HepG2 (cell line): ENCODE measurements around the gene CCDC86. TPM values are rescaled to one million over a fixed set of nuclear protein-coding genes. Genes with fewer than 3 reads are reported as not detected.

Source experiments
- ATRX ChIP-seq: sonication (generic); formaldehyde crosslinking; IDR thresholded peaks from 2 replicates; pipeline ENCODE4 v1.4.0; 2020; ENCODE audit warnings: missing genetic modification reagents, borderline replicate concordance
- CBX5 ChIP-seq: sonication (generic); formaldehyde crosslinking; IDR thresholded peaks from 2 replicates; pipeline ENCODE4 v1.4.0; 2020; ENCODE audit warnings: missing genetic modification reagents, borderline replicate concordance
- CSRNP1 ChIP-seq: sonication (generic); formaldehyde crosslinking; IDR thresholded peaks from 2 replicates; pipeline ENCODE4 v1.8.1; 2023; ENCODE audit warnings: mild to moderate bottlenecking, missing genetic modification reagents
- FLYWCH1 ChIP-seq: sonication (generic); formaldehyde crosslinking; IDR thresholded peaks from 2 replicates; pipeline ENCODE4 v1.8.1; 2023; ENCODE audit warnings: mild to moderate bottlenecking, missing genetic modification reagents
- IRF2 ChIP-seq: IDR thresholded peaks from 2 replicates; pipeline ENCODE4 v1.6.1; 2018; ENCODE audit warnings: missing genetic modification reagents, missing compliant biosample characterization
- RBAK ChIP-seq: sonication (generic); formaldehyde crosslinking; IDR thresholded peaks from 2 replicates; pipeline ENCODE4 v1.5.1; 2020; ENCODE audit warnings: mild to moderate bottlenecking, missing genetic modification reagents
- RERE ChIP-seq: IDR thresholded peaks from 2 replicates; pipeline ENCODE4 v1.6.1; 2016; ENCODE audit warnings: low read depth, missing genetic modification reagents, missing compliant biosample characterization
- SMARCE1 ChIP-seq: fragments of 450-650 bp; IDR thresholded peaks from 2 replicates; pipeline ENCODE4 v1.6.1; 2017; ENCODE audit warnings: borderline replicate concordance
- TEAD3 ChIP-seq: optimal IDR thresholded peaks from 2 replicates; pipeline ENCODE3; 2016; ENCODE audit warnings: borderline replicate concordance
- ZNF264 ChIP-seq: sonication (generic); formaldehyde crosslinking; IDR thresholded peaks from 2 replicates; pipeline ENCODE4 v1.4.0; 2020; ENCODE audit warnings: missing genetic modification reagents
- ZNF574 ChIP-seq: sonication (generic); formaldehyde crosslinking; IDR thresholded peaks from 2 replicates; pipeline ENCODE4 v1.4.0; 2020; ENCODE audit warnings: missing genetic modification reagents
- ZNF770 ChIP-seq: sonication (generic); formaldehyde crosslinking; IDR thresholded peaks from 2 replicates; pipeline ENCODE4 v1.5.0; 2020; ENCODE audit warnings: mild to moderate bottlenecking, missing genetic modification reagents
- polyA plus RNA-seq, 8 experiments: library from polyadenylated mRNA; depleted of rRNA in 3 of 8; stranded (reverse) in 7 of 8; unstranded in 1 of 8; fragments of >200 nt; fragmentation: Illumina TruSeq in 4 of 8; extraction: Trizol in 4 of 8; gene quantifications; 2 replicates each; pipeline versions ENCODE4 v1.2.1 to v1.2.3, GENCODE V29; 2011 to 2016; ENCODE audit warnings: low read depth in 4 of 8, missing spikeins in 1 of 8, mixed read lengths in 1 of 8; ENCODE audit not compliant: insufficient read depth in 1 of 8
- total RNA-seq, 5 experiments: library from RNA; depleted of rRNA; stranded (reverse); fragments of >200 nt; fragmentation: Illumina TruSeq; extraction: Trizol; gene quantifications; 2 replicates each; pipeline ENCODE4 v1.2.3, GENCODE V29; 2016; ENCODE audit warnings: low read depth in 1 of 5
- TF ChIP-seq, protein P1 (sequence below): sonication (generic); formaldehyde crosslinking; conservative IDR thresholded peaks from 2 replicates; pipeline ENCODE4 v1.4.0; 2020; ENCODE audit warnings: mild to moderate bottlenecking, missing genetic modification reagents, moderate library complexity

CCDC86 gene
- total and polyA plus RNA-seq, 2 of the 13 experiments (the other 11 are each of a cell fraction or from before 2014, with no cell fraction given): 33.8 to 37.6 TPM

GRCh38 chr11:60880643-60881282 lies 38.9 kb downstream of the CCDC86 start (continued):
- TF ChIP-seq CBX5 (CRISPR knock-in tag) (peak; percentile 87; the same call in 1 of the 2 replicates), ZNF574 (peak; percentile 88), TEAD3 (peak; percentile 92), ZNF770 (CRISPR knock-in tag) (no peak), ATRX (CRISPR knock-in tag) (no peak), RERE (CRISPR knock-in tag) (peak; percentile 99), RBAK (CRISPR knock-in tag) (no peak), IRF2 (CRISPR knock-in tag) (peak; percentile 95), CSRNP1 (CRISPR knock-in tag) (0 out of 2 replicates have a peak, but pooled peaks have one; percentile 37), FLYWCH1 (CRISPR knock-in tag) (no peak), SMARCE1 (no peak), ZNF264 (peak; percentile 92)
- TF ChIP-seq, protein P1, sequence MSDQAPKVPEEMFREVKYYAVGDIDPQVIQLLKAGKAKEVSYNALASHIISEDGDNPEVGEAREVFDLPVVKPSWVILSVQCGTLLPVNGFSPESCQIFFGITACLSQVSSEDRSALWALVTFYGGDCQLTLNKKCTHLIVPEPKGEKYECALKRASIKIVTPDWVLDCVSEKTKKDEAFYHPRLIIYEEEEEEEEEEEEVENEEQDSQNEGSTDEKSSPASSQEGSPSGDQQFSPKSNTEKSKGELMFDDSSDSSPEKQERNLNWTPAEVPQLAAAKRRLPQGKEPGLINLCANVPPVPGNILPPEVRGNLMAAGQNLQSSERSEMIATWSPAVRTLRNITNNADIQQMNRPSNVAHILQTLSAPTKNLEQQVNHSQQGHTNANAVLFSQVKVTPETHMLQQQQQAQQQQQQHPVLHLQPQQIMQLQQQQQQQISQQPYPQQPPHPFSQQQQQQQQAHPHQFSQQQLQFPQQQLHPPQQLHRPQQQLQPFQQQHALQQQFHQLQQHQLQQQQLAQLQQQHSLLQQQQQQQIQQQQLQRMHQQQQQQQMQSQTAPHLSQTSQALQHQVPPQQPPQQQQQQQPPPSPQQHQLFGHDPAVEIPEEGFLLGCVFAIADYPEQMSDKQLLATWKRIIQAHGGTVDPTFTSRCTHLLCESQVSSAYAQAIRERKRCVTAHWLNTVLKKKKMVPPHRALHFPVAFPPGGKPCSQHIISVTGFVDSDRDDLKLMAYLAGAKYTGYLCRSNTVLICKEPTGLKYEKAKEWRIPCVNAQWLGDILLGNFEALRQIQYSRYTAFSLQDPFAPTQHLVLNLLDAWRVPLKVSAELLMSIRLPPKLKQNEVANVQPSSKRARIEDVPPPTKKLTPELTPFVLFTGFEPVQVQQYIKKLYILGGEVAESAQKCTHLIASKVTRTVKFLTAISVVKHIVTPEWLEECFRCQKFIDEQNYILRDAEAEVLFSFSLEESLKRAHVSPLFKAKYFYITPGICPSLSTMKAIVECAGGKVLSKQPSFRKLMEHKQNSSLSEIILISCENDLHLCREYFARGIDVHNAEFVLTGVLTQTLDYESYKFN (CRISPR knock-in tag): peak; percentile 96
